ENCODE measurements around the gene PPARGC1A.

DNA sequence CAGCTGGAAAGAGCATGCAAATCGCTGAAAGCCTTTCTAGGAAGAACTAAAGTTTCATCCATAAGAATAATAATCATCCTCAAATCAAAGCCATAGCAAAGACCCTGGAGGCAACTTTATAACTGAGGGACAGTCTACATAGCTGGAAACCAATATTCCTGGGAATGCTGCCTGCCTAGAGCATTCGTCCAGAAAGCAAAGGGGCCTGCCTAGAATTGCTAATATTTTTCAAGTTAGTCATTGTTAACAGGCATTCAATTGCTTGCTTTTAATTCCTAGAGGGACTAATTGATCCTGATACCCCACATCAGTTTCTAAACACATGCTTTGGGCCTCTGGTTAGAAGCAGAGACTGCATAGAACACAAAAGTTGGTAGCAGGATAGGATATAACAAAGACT lies 4.2 kb upstream of the PPARGC1A start:
- no peak for TF ChIP-seq POLR2AphosphoS5 (IDR thresholded peaks at IDR 0.05)
- no peak for TF ChIP-seq CTCF (IDR thresholded peaks at IDR 0.05)
